ENCODE results near the gene KANSL1. TPM values are rescaled to one million over a fixed set of nuclear protein-coding genes. Genes with fewer than 3 reads are reported as not detected.
"Not testable (repeated sequence)": the region's sequence is repeated elsewhere in the genome, so short reads cannot be mapped to it uniquely, and the experiment has no call there.

Gene KANSL1
- total and polyA plus RNA-seq, 8 donors: 24.6 to 86.6 (median 48.2) TPM

GRCh38 chr17:46192189-46192438 lies 1.1 kb downstream of the KANSL1 start:
- H3K27ac ChIP-seq: peak overlapping the region; percentile 96 to 100 (median 99)
- H3K4me3 ChIP-seq: peak overlapping the region; percentile 70 to 94 (median 88)
- intact Hi-C loops (cut with DNase I): no loop called here
- no peaks in the 10 kb centered on the region for H3K27me3 ChIP-seq
- DNase-seq (no peak), ATAC-seq (no peak), FAIRE-seq (no peak)
- peaks cover 16 to 52% (median 45%) of the 10 kb centered on the region in 3 donors for H3K4me1 ChIP-seq
- no peaks in the 10 kb centered on the region for H3K9me3 ChIP-seq
- no peaks in the 10 kb centered on the region for H3K36me3 ChIP-seq
- no peak for TF ChIP-seq CTCF (IDR thresholded peaks at IDR 0.05)
- 0 to 1% methylated on average over 7 of the region's 7 CpGs for WGBS, 2 donors

GRCh38 chr17:46191322-46192188 lies 1.7 kb downstream of the KANSL1 start:
- Histone ChIP-seq H3K9me3 (no peaks in the 10 kb centered on the region), H3K27ac (peak overlapping the region; percentile 96 to 100 (median 99)), H3K36me3 (no peaks in the 10 kb centered on the region), H3K4me3 (peak overlapping the region; percentile 70 to 94 (median 88)), H3K27me3 (no peaks in the 10 kb centered on the region), H3K4me1 (peaks cover 21 to 58% (median 51%) of the 10 kb centered on the region in 3 donors)
- ATAC-seq (peak in 2 of 4 donors; percentile 11 to 16), FAIRE-seq (no peak), DNase-seq (peak in 2 of 6 donors; percentile 41 to 69)
- intact Hi-C loops (cut with DNase I): no loop called here
- TF ChIP-seq CTCF (IDR thresholded peaks at IDR 0.05): no peak
- 0% methylated on average over 20 of the region's 20 CpGs for WGBS, 2 donors

GRCh38 chr17:46190763-46191162 lies 2.5 kb downstream of the KANSL1 start:
- ATAC-seq (no peak), DNase-seq (no peak), FAIRE-seq (no peak)
- TF ChIP-seq CTCF (IDR thresholded peaks at IDR 0.05): no peak
- Histone ChIP-seq H3K4me3 (peak overlapping the region in 3 of 4 donors; percentile 86 to 94 (median 91)), H3K4me1 (peaks cover 27 to 65% (median 54%) of the 10 kb centered on the region in 3 donors), H3K27me3 (no peaks in the 10 kb centered on the region), H3K36me3 (no peaks in the 10 kb centered on the region), H3K27ac (peak overlapping the region in 2 of 4 donors; percentile 100), H3K9me3 (no peaks in the 10 kb centered on the region)
- intact Hi-C loops (cut with DNase I): no loop called here
- WGBS, 2 donors: 9 to 10% methylated on average over 4 of the region's 4 CpGs

GRCh38 chr17:46186827-46187235 lies 6.4 kb downstream of the KANSL1 start:
- not testable (repeated sequence) for FAIRE-seq, H3K27ac ChIP-seq, H3K36me3 ChIP-seq, H3K4me3 ChIP-seq, DNase-seq, H3K27me3 ChIP-seq, H3K9me3 ChIP-seq
- peaks cover 30 to 74% (median 60%) of the 10 kb centered on the region in 3 donors for H3K4me1 ChIP-seq
- intact Hi-C loops (cut with DNase I): loop anchor here in 1 of 3 donors (10.0 kb wide), 1 partner anchor 122 kb away; no protein-coding TSS in a partner anchor
- TF ChIP-seq CTCF (IDR thresholded peaks at IDR 0.05): peak in 1 of 4 donors; percentile 21
- peak in 3 of 4 donors; percentile 17 to 38 (median 33) for ATAC-seq
- 79 to 80% methylated on average over 3 of the region's 3 CpGs for WGBS, 2 donors

- peaks cover 30 to 61% (median 45%) of the 10 kb centered on the region in 3 donors for H3K4me1 ChIP-seq
- no peaks in the 10 kb centered on the region for H3K27me3 ChIP-seq
- H3K27ac ChIP-seq: no peak overlapping the region
- FAIRE-seq: no peak
- ATAC-seq: no peak
- intact Hi-C loops (cut with DNase I): loop anchor here in 1 of 3 donors (10.0 kb wide), 1 partner anchor 120 kb away; no protein-coding TSS in a partner anchor
- no peaks in the 10 kb centered on the region for H3K9me3 ChIP-seq
- TF ChIP-seq CTCF (IDR thresholded peaks at IDR 0.05): no peak
- no peak for DNase-seq
- no peak overlapping the region for H3K4me3 ChIP-seq
- H3K36me3 ChIP-seq: no peaks in the 10 kb centered on the region
- 69 to 71% methylated on average over 7 of the region's 7 CpGs for WGBS, 2 donors
These were observed 8.5 kb downstream of the KANSL1 start for GRCh38 chr17:46184696-46185095.

- H3K36me3 ChIP-seq, H3K27me3 ChIP-seq, FAIRE-seq, H3K9me3 ChIP-seq, H3K4me3 ChIP-seq, H3K27ac ChIP-seq, DNase-seq, ATAC-seq: not testable (repeated sequence)
- intact Hi-C loops (cut with DNase I): loop anchor here in 1 of 3 donors (10.0 kb wide), 1 partner anchor 119 kb away; no protein-coding TSS in a partner anchor
- peaks cover 41 to 56% (median 49%) of the 10 kb centered on the region in 3 donors for H3K4me1 ChIP-seq
- WGBS, 2 donors: 83 to 87% methylated on average over 7 of the region's 7 CpGs
These were observed 9.8 kb downstream of the KANSL1 start for GRCh38 chr17:46183383-46183782.

All from pancreas (tissue), 10 donors.